IPS-18a (cell line): Measurements from ENCODE around the gene PCDHGB6.
"Not testable (repeated sequence)": the region's sequence is repeated elsewhere in the genome, so short reads cannot be mapped to it uniquely, and the experiment has no call there.

Experiments
- H3K27ac ChIP-seq: one replicate; pipeline ENCODE4 v1.5.1; 2013; ENCODE audit warnings: low read length
- H3K27me3 ChIP-seq: one replicate; pipeline ENCODE4 v1.6.1; 2013; ENCODE audit warnings: mild to moderate bottlenecking, low read length; ENCODE audit not compliant: control insufficient read depth, insufficient read depth
- H3K36me3 ChIP-seq: one replicate; pipeline ENCODE4 v1.6.1; 2013; ENCODE audit warnings: low read depth, low read length; ENCODE audit not compliant: control insufficient read depth
- H3K4me1 ChIP-seq: one replicate; pipeline ENCODE4 v1.6.1; 2013; ENCODE audit warnings: low read depth, low read length; ENCODE audit not compliant: control insufficient read depth
- H3K4me3 ChIP-seq: one replicate; pipeline ENCODE4 v1.5.1; 2013; ENCODE audit warnings: low read length
- H3K9ac ChIP-seq: one replicate; pipeline ENCODE4 v1.6.1; 2013; ENCODE audit warnings: mild to moderate bottlenecking, low read length, moderate library complexity
- H3K9me3 ChIP-seq: one replicate; pipeline ENCODE4 v1.6.1; 2013; ENCODE audit warnings: low read depth, low read length; ENCODE audit not compliant: control insufficient read depth

PCDHGB6 gene

DNA sequence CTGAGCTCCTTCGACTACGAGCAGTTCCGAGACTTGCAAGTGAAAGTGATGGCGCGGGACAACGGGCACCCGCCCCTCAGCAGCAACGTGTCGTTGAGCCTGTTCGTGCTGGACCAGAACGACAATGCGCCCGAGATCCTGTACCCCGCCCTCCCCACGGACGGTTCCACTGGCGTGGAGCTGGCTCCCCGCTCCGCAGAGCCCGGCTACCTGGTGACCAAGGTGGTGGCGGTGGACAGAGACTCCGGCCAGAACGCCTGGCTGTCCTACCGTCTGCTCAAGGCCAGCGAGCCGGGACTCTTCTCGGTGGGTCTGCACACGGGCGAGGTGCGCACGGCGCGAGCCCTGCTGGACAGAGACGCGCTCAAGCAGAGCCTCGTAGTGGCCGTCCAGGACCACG lies 24.5 kb downstream of the PCDHGB6 start:
- not testable (repeated sequence) for H3K27me3 ChIP-seq

DNA sequence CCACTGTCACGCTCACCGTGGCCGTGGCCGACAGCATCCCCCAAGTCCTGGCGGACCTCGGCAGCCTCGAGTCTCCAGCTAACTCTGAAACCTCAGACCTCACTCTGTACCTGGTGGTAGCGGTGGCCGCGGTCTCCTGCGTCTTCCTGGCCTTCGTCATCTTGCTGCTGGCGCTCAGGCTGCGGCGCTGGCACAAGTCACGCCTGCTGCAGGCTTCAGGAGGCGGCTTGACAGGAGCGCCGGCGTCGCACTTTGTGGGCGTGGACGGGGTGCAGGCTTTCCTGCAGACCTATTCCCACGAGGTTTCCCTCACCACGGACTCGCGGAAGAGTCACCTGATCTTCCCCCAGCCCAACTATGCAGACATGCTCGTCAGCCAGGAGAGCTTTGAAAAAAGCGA lies 24.9 kb downstream of the PCDHGB6 start:
- not testable (repeated sequence) for H3K27ac ChIP-seq, H3K27me3 ChIP-seq, H3K9ac ChIP-seq, H3K36me3 ChIP-seq, H3K4me1 ChIP-seq, H3K4me3 ChIP-seq
- peaks cover 30% of the 10 kb centered on the region for H3K9me3 ChIP-seq

More for the DNA sequence above, 24.5 kb downstream of the PCDHGB6 start:
- peaks cover 34% of the 10 kb centered on the region for H3K9me3 ChIP-seq
- H3K27ac ChIP-seq, H3K36me3 ChIP-seq, H3K4me3 ChIP-seq, H3K4me1 ChIP-seq, H3K9ac ChIP-seq: not testable (repeated sequence)

DNA sequence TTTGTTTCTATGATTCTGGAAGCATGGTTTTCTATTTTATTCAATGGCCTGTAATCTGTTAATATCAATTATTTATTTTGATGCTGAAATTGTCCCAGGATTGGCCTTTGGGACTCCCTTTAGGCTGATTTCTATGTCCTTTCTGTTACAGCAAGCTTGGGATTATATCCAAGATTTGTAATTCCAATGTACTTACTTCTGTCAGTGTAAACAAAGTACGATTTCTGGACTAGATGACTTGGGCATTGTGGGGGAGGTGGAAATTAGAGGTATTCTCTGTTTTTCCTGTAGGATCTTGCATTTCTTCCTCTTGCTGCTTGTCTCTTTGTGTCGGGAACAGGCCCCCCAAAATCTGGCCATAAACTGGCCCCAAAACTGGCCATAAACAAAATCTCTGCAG lies 26.2 kb downstream of the PCDHGB6 start:
- H3K4me3 ChIP-seq, result no peak overlapping the region
- no peaks in the 10 kb centered on the region for H3K27me3 ChIP-seq
- no peaks in the 10 kb centered on the region for H3K4me1 ChIP-seq
- H3K9ac ChIP-seq, result no peak overlapping the region
- H3K27ac ChIP-seq, result no peak overlapping the region
- H3K9me3 ChIP-seq, result peaks cover 27% of the 10 kb centered on the region
- H3K36me3 ChIP-seq, result no peaks in the 10 kb centered on the region

DNA sequence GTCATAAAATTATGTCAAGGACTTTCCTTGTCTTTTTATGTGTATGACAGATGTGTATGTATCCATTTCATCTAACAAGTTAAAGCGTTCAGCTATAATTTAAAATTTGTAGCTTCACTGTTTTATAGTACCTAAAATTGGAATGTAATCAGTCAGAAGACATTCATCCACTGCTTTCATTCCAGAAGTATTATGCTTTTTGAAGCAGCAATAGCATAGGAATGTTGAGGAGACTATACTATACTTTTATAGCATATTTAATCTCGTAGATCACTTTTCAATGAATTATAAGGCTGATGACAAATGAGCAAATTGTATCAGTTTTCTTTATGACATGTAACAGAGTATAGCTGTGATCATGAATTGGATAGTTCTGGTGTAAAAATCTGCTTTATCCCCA lies 29.4 kb downstream of the PCDHGB6 start:
- Histone ChIP-seq H3K27ac (no peak overlapping the region), H3K27me3 (no peaks in the 10 kb centered on the region), H3K36me3 (no peaks in the 10 kb centered on the region), H3K9ac (no peak overlapping the region), H3K4me3 (no peak overlapping the region), H3K9me3 (peaks cover 5% of the 10 kb centered on the region), H3K4me1 (no peaks in the 10 kb centered on the region)

DNA sequence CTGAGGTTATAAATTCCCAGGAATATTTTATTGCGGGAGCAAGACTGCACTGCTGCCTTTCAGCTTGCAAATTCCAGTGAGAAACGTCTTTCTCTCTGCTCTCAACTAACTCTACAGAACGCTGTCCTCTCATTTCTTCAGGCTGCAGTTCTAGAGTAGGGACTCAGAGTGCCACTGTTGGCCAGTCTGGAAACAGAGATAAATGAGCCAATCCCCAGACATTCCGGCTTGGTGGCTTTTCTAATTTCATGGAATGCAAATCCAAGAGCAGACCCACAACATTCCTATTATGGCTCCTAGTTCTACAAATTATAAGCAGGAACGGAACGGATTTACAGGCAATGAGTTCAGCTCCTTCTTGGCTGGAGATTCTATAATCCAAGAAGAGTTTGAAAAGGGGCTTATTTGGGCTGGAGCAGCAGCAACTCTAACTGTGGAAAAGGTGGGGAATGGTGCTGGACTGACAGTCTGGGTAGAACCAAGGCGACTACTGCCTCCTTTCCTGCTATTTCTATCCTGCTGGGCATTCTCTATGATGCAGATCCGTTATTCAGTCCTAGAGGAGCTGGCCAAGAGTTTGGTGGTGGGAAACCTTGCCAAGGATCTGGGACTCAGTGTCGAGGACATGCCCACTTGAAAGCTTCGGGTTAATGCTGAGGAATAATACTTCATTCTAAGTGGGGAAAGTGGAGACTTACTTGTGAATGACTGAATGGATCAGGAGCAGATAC lies 31.8 kb downstream of the PCDHGB6 start:
- H3K27ac ChIP-seq, result no peak overlapping the region
- H3K27me3 ChIP-seq, result no peaks in the 10 kb centered on the region
- no peaks in the 10 kb centered on the region for H3K4me1 ChIP-seq
- no peaks in the 10 kb centered on the region for H3K36me3 ChIP-seq
- no peak overlapping the region for H3K4me3 ChIP-seq
- no peaks in the 10 kb centered on the region for H3K9me3 ChIP-seq
- no peak overlapping the region for H3K9ac ChIP-seq

DNA sequence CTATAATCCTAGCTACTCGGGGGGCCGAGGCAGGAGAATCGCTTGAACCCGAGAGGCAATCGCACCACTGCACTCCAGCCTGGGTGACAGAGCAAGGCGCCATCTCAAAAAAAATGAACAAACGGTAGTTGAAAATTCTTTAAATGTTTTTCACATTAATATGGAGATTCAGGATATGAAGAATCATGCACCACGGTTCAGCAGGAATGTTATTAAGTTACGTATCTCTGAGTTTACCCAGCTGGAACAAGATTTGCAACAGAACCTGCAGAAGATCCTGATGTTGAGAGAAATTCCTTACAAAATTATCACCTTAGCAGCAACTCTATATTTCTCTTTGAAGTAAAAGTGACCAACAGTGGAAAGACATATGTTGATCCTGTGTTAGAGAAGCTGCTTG lies 32.5 kb downstream of the PCDHGB6 start:
- Histone ChIP-seq H3K27me3 (no peaks in the 10 kb centered on the region), H3K9me3 (no peaks in the 10 kb centered on the region), H3K4me1 (no peaks in the 10 kb centered on the region), H3K36me3 (no peaks in the 10 kb centered on the region), H3K4me3 (no peak overlapping the region), H3K27ac (no peak overlapping the region), H3K9ac (no peak overlapping the region)

DNA sequence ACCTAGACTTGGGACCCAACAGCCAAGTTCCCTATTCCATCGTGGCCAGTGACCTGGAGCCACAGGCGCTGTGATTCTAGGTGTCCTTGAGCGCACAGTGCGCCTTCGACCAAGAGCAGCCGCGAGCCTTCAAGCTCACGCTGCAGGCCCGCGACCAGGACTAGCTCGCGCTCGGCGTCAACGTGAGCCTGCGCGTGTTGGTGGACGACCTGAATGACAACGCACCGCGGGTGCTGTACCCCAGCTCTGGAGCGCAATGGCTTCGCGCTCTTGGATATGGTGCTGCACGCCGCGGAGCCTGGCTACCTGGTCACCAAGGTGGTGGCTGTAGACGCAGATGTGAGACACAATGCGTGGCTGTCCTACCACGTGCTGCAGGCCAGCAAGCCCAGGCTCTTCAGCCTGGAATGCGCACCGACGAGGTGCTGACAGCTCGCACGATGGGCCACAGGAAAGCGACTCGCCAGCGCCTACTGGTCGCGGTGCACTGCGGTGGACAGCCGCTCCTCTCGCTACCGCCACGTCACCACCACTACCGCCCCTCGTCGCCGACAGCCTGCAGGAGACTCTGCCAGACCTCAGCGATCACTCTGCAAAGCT lies 33.9 kb downstream of the PCDHGB6 start:
- no peaks in the 10 kb centered on the region for H3K36me3 ChIP-seq
- no peak overlapping the region for H3K9ac ChIP-seq
- no peaks in the 10 kb centered on the region for H3K9me3 ChIP-seq
- no peak overlapping the region for H3K4me3 ChIP-seq
- H3K27me3 ChIP-seq, result no peaks in the 10 kb centered on the region
- no peak overlapping the region for H3K27ac ChIP-seq
- H3K4me1 ChIP-seq, result no peaks in the 10 kb centered on the region
